RPMI8226 (cell line): ENCODE data around the gene GNAZ.

ENCODE experiments used
- DNase-seq: peaks from one replicate; pipeline ENCODE4 v3.0.0-alpha.2; 2015

The GNAZ gene

DNA sequence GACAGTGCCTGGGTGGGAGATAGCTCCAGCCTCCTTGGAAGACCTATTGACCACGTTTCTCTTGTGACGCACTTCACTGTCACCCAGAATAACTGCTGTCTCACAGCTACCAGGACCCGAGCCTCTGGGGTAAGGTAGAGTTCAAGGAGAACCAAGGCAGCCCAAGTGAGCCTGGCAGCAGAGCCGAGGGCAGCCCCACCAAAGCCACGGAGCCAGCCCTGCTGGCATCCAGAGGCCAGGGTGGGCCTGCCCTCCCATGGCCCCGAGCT, 38.7 kb downstream of the GNAZ start:
- DNase-seq, result no peak

- DNase-seq, result no peak
Measured at GRCh38 chr22:23109441-23109978, 39.2 kb downstream of the GNAZ start.

GRCh38 chr22:23110190-23110921, 40.0 kb downstream of the GNAZ start:
- DNase-seq, result peak; percentile 68

- no peak for DNase-seq
Measured at GRCh38 chr22:23110922-23111527, 40.7 kb downstream of the GNAZ start.

GRCh38 chr22:23112472-23113012, 42.2 kb downstream of the GNAZ start:
- DNase-seq, result no peak

GRCh38 chr22:23113067-23113846, 42.9 kb downstream of the GNAZ start:
- DNase-seq, result peak; percentile 47

DNA sequence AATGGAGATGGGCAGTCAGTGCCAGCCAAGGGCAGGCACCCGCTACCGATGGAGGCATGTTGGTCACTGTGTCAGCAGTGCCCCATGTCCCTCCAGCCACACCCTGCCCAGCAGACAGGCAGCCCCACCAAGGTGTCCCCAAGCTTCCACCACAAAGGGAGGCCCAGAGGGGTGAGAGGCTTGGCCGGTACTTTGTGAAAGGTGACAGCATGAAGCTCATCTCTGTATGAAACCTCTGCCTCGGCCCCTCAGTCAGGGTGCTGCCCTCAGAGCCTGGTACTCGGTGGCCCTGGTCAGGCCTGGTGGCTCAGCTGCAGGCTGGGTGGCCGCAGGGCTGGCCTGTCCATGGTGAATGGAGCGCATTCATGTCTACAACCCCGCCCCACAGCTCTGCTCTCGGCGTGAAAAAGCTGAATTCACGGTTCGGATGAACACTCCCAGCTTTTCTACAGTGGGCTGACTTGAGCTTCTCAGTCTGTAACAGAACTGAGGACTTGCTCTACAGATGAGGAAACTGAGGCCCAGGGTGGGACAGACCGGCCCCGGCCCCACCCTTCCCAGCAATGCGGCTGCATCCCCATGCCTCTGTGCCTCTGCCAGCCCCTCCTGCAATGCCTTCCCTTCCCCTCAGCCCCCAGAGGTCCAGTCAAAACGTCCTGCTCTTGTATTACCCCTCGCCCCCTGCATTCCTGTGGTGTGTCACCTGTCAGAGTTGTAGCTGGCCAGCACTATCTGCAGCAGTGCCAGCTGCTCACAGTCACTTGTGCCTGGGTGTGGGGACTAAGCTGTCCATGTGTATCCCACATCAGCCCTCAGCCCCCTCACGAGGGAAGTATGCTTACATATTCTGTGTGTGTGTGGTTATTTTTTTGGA, 43.8 kb downstream of the GNAZ start:
- no peak for DNase-seq

- DNase-seq, result no peak
Measured at GRCh38 chr22:23114721-23115020, 44.4 kb downstream of the GNAZ start.

GRCh38 chr22:23115369-23115768, 45.0 kb downstream of the GNAZ start:
- no peak for DNase-seq

DNA sequence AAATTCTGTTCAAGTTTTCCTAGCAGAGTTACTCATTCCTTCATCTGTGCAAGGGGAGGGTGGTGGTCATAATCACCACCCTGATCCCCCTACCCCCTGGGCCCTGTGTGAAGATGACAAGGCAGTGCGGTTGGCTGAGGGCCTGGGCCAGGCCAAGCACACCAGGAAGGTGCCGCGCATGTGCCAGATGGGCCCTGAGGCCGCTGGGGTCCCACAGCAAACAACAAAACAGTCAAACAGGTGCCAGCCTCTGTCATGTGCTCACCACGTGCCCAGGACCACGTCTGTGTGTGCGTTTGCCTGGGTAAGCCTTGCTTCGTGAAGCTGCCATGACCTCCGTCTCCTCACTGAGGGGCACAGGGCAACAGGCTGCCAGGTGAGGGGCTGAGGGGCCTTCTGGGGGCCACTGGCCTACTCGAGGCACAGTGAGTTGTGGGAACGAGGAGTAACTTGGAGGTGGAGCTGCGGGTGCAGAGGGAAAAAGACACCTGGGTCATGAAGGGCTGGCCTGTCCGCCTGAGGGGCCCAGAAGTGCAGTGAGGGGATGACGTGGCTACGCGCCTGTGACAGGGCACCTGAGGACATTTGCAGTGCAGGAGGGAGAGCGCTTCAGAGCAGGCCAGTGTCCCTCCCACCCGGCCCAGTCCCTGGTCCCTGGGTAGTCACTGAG, 45.6 kb downstream of the GNAZ start:
- no peak for DNase-seq

- no peak for DNase-seq
Measured at GRCh38 chr22:23116506-23117263, 46.4 kb downstream of the GNAZ start.

GRCh38 chr22:23117275-23117674, 47.0 kb downstream of the GNAZ start:
- no peak for DNase-seq

DNA sequence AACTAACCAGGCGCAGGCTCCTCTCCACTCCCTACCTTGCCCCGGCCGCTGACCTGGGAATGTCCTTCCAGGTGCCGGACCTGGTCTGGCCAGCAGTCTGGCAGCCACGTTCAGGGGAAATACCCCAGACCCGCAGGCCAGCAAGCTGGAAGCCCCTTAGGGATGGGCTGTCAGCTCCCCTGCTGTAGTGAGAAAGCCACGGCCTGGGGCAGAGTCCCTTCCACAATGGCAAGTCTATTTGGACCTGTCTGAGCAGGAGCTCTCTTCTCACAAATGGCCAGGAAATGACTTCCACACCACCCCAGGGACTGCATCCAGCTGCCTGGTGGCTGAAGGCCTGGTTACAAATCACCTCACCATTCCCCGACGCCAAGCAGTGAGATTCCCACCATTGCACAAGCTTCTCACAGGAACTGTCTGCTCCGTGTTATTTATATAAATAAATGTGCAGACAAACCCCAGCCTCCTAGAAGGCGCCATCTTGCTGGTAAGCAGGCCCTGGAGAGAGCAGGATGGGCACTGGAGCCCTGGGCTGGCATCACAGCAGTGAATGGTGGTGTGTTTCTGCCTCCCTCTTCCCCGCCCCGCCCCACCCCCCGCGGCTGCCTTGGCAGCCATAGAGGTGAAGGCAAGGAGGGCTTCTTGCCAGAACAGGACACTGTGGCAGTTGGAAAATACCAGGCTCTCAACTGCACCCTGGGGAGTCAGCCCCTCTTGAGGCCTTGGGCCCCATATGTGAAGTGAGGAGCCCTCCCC, 47.8 kb downstream of the GNAZ start:
- no peak for DNase-seq

DNA sequence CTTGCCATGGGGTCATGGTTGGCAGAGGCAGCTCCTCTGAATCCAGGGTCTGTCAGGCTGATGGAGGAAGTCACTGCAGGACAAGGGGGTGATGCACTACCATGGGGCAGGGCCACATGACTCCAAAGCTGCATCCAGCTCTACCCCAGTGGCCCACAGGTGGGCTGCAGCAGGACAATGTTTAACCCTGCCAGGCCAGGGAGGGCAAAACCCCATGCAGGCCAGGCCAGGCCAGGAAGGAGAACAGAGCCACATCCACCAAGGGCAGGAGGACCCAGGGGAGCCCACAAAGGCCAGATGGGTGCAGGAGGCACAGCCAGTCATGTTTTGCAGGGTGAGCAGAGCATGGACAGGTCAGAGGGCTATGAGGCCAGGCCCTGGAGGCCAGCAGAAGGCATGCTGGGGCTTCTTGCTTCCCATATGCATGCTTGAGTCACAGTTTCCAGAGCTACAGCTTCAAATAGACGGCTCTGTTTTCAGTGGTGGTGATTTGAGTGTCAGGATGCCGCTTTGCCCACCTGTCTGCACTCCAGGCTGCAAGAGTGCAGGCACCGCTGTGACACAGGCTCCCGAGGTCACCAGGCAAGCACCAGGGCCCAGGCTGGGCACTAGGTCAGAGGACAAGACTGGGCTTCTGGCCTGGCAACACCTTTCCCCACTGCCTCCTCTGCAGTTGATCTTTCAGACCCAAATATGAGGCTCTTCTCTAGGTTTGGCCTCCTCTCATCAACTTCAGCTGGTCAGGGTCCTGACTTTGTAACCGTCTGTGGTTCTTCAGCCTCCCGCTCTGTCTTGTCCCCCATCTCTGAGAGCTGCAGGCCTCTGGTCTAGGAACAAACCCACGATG, 48.6 kb downstream of the GNAZ start:
- DNase-seq, result no peak

DNA sequence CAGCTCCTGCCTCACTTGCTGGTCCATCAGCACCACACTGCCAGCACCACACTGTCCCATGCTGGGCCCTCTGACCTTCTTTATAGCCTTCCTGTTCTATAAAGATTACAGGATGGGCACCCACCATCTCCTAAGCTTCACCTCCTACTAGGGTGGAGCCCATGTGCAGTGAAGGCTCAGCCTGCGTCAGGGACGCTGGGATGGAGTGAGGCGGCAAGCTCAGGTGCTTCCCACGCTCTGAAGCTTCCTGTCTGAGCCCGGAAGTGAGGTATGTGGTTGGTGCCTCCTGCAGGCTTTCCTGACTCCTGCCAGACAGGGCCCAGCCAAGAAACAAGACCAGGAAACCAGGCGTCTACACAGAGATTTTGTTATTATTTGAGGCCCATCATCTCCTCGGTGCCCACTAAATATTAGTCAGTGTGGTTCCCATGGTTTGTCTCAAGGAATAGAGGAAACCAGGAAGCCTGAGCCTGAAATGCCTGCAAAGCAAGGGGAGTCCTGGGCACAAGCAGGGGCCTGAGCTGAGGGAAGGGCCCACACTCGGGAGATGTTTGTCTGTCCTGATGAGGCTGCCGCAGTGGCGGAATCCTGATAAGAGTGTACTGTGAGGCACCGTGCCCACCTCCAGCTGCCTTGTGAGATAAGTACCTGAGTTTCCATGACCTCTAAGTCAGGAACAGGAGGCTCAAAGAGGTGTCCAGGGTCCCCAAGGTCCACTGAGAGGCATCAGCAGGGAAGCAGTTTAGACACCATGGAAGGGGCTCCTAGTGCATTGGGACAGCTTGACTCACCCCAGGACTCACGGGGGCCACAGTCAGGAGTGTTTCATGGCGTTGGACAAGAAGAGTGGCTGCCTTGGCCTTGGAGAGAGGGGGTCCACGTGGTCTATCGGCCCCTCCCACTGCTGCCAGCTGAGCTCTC, 49.4 kb downstream of the GNAZ start:
- DNase-seq, result no peak

DNA sequence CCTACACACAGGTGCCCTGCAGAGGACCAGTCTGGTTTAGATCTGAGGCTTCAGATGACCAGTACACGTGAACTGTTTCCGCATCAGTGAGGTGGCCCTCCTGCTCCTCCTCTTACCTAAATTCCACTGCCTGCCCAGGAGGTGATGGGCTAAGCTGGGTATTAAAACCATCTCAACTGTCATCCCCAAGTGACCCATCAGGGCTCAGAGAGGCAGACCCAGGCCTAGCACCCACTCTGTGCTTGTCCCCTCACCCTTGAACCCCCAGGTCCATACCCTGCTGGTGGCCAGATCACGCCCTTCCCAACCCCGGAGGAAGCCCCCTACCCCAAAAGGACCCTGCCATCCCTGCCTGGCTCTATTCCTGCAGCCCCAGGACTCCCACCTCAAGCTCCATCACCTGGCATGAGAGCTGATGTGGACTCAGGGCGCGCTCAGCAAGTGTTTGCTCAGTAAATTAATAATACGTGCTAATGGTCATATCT, 50.1 kb downstream of the GNAZ start:
- DNase-seq, result no peak

DNA sequence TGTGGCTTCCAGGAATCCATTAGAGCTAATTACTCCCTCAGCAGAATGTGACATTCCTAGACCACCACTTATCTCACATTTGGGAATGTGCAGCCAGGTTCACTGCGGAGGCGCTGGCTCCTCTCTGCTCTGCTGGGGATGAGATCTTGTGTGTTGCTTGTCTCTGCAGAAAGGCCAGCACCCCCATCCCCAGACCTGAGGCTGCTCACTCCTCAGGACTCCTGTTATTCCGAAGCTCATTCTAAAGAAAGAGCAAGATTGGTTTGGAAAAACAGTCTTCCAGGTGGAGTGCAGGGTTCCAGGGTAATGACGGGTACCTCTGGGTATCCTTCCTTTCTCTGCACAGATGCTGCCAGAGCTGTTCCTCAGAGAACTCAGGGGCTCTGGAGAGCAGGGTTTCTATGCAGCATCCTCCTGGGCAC, 50.7 kb downstream of the GNAZ start:
- DNase-seq, result no peak

DNA sequence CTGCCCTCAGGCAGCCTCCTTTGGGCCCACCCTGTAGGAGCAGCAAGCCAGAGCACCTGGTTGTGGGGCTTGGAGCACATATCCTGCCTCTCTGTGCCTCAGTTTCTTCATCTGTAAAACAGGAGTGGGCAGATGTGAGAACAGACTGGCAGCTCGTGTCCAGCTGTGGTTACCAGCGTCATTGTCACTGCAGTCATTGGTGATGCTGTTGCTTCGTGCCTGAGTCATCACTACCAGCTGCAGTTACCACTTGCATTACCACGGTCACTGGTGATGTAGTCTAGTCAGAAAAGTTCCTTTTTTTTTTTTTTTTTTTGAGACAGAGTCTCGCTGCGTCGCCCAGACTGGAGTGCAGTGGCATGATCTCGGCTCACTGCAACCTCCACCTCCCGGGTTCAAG, 51.1 kb downstream of the GNAZ start:
- no peak for DNase-seq
